SK-N-SH treated with all-trans-retinoic acid at 6 μM for 48 hours (cell line): ENCODE results near the gene NFIA.

ENCODE experiments used
- CREB5 ChIP-seq: fragments of 250-450 bp; sonication (Bioruptor Pico); IDR thresholded peaks from 2 replicates; pipeline ENCODE4 v1.5.1; 2020; ENCODE audit warnings: low read depth, mild to moderate bottlenecking, moderate library complexity
- ZFP3 ChIP-seq: fragments of 250-450 bp; sonication (Bioruptor Pico); IDR thresholded peaks from 2 replicates; pipeline ENCODE4 v1.5.0; 2020; ENCODE audit warnings: mild to moderate bottlenecking, moderate library complexity
- ZFP30 ChIP-seq: fragments of 450-650 bp; formaldehyde crosslinking; IDR thresholded peaks from 2 replicates; pipeline ENCODE4 v1.5.0; 2022; ENCODE audit warnings: mild to moderate bottlenecking, moderate library complexity
- ZNF565 ChIP-seq: fragments of 450-650 bp; formaldehyde crosslinking; conservative IDR thresholded peaks from 2 replicates; pipeline ENCODE4 v1.5.0; 2020; ENCODE audit warnings: low read depth, mild to moderate bottlenecking, moderate library complexity
- TF ChIP-seq, protein P1 (sequence below): fragments of 250-450 bp; sonication (Bioruptor Pico); IDR thresholded peaks from 2 replicates; pipeline ENCODE4 v1.8.0; 2020; ENCODE audit warnings: mild to moderate bottlenecking, moderate library complexity, borderline replicate concordance
- TF ChIP-seq, protein P2 (sequence below): fragments of 250-450 bp; sonication (Bioruptor Pico); IDR thresholded peaks from 2 replicates; pipeline ENCODE4 v1.8.0; 2021; ENCODE audit warnings: low read depth, mild to moderate bottlenecking, moderate library complexity, borderline replicate concordance

DNA sequence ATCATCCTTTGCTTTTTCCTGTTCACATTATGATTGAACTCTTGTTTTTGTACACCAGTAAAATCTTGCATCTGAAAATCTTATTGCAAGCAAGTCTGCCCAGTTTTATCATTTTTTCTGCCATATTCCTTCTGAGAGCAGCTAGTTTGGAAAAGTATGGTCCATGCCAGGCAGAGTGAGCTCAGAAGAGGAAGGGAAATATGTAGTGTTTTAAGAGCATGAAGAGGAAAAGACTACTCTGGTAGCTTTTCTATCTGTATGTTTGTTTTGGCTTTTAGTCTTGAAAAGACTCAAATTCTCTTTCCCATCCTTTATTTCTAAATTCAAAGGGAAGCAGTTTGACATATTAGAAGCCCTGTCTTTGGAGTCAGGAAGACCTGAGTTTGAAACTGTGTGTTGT, 125.8 kb downstream of the NFIA start:
- TF ChIP-seq, protein P1, sequence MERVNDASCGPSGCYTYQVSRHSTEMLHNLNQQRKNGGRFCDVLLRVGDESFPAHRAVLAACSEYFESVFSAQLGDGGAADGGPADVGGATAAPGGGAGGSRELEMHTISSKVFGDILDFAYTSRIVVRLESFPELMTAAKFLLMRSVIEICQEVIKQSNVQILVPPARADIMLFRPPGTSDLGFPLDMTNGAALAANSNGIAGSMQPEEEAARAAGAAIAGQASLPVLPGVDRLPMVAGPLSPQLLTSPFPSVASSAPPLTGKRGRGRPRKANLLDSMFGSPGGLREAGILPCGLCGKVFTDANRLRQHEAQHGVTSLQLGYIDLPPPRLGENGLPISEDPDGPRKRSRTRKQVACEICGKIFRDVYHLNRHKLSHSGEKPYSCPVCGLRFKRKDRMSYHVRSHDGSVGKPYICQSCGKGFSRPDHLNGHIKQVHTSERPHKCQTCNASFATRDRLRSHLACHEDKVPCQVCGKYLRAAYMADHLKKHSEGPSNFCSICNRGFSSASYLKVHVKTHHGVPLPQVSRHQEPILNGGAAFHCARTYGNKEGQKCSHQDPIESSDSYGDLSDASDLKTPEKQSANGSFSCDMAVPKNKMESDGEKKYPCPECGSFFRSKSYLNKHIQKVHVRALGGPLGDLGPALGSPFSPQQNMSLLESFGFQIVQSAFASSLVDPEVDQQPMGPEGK = no peak
- no peak for TF ChIP-seq ZFP30 (CRISPR knock-in tag)
- no peak for TF ChIP-seq CREB5 (CRISPR knock-in tag)
- TF ChIP-seq ZFP3 = no peak
- TF ChIP-seq ZNF565 (CRISPR knock-in tag) = no peak
- TF ChIP-seq, protein P2, sequence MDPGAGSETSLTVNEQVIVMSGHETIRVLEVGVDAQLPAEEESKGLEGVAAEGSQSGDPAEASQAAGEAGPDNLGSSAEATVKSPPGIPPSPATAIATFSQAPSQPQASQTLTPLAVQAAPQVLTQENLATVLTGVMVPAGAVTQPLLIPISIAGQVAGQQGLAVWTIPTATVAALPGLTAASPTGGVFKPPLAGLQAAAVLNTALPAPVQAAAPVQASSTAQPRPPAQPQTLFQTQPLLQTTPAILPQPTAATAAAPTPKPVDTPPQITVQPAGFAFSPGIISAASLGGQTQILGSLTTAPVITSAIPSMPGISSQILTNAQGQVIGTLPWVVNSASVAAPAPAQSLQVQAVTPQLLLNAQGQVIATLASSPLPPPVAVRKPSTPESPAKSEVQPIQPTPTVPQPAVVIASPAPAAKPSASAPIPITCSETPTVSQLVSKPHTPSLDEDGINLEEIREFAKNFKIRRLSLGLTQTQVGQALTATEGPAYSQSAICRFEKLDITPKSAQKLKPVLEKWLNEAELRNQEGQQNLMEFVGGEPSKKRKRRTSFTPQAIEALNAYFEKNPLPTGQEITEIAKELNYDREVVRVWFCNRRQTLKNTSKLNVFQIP (CRISPR knock-in tag) = no peak
